T-helper 9 cell (primary cell): ENCODE measurements around the gene NAP1L5.

ENCODE experiments used
- DNase-seq: peaks from one replicate; pipeline ENCODE4 v3.0.0-alpha.2; 2020

The NAP1L5 gene

GRCh38 chr4:88720451-88721428 lies 23.1 kb upstream of the NAP1L5 start:
- no peak for DNase-seq

GRCh38 chr4:88719381-88719780 lies 21.8 kb upstream of the NAP1L5 start:
- no peak for DNase-seq

- no peak for DNase-seq
Observed at GRCh38 chr4:88718098-88718497, 20.5 kb upstream of the NAP1L5 start.

DNA sequence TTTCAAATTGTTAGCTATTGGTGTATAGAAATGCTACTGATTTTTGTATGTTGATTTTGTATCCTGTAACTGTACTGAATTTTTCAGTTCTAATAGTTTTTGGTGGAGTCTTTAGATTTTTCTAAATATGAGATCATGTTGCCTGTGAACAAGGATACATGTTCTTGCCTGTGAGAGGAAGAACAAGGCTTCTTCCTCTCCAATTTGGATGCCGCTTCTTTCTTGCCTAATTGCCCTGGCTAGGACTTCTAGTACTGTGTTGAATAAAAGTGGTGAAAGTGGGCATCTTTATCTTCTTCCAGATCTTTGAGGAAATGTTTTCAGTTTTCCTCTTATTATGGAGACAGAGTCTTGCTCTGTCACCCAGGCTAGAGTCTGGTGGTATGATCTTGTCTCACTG lies 16.2 kb upstream of the NAP1L5 start:
- no peak for DNase-seq

GRCh38 chr4:88709989-88710388 lies 12.4 kb upstream of the NAP1L5 start:
- no peak for DNase-seq

DNA sequence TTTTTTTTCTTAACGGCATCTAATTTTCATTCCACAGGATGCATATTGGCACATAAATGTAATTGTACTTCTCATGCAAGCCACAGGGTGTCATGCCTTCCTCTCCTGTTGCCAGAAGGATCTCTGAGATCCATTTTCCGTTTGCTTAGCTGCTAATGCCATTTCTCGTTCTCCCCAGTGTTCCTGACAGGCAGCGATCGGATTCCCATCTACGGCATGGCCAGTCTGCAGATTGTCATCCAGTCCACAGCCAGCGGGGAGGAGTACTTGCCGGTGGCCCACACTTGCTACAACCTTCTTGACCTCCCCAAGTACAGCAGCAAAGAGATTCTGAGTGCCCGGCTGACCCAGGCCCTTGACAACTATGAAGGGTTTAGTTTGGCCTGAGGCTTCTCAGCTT lies 8.9 kb upstream of the NAP1L5 start:
- DNase-seq, result no peak

DNA sequence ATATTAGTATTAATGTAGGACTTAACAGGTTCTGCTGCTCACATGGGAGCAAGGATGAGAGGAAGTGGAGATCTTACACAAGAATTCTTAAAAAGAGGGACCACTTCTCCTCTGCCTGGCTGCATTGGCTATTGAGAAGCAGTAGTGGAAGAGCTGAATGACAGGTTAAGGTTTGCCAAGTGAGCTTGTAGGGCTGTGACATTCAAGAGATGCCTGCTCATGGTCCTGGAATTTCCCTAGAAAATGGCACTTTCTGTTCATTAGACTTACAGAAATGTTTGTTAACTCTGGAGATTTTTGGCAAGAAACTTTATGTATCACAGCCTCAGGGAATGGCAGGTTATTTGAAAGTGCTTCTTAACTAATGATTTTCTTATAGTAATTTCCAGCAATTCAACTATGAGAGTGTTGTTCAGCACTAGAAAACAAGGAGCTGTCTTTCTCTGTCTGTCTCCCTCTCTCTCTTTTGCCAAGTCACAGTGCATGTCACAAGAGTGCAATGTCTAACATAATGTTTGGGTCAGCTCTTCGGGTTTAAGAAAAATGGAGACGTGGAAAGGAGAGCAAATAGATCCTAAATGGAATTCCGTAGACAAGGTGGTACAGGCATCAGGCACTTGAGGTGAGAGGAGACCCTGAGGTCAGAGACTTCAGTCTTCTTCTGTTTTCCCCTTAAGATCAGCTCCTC lies 8.3 kb upstream of the NAP1L5 start:
- DNase-seq, result no peak

DNA sequence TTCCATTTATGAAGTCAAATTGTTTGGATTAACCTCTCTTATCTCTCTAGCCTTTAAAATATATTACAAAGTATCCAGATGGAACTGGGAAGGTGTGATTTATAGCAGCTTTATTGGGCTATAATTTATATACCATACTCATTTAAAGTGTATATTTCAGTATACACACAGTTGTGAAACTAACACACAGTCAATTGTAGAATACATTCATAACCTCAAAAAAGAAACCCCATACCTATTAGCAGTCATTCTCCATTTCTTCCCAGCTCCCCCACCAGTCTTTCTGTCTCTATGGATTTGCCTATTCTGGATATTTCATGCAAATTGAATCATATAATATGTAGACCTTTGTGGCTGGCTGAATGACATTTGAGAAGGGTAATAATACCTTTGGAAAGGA lies 7.6 kb upstream of the NAP1L5 start:
- no peak for DNase-seq

DNA sequence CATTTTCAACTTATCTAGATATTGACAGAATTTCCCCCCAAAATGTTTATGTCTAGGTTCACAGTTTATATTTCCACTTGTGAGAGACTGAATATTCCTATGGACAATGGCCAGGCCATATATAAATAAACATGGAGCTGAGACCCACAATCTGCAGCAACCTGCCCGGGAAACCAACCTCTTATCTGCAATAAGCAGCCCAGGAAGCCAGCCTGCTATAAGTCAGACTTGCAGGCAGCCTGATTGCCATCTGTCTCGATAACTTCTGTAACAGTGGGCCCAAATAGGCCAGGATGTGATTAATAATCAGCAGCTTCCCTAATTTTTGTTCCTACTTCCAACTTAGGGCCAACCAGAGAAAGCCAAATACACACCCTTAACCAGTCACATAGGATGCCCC lies 5.2 kb upstream of the NAP1L5 start:
- DNase-seq, result no peak

DNA sequence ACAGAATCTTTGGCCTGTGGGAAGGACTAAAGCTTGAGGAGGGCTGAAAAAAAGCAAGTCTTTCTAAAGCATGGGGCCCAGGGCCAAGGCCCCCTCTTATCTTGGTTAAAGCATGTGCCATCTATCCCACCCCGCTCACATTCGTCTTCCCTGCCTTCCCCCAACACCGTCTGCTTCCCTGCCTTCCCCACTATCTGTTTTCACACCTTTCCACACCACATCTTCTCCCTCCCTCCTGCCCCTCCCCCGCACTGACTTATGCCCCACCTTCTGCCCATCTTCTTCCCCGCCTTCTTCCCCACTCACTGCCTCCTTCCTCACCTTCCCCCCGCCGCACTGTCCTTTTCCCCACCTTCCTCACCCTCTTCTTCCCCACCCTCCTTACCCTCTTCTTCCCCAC lies 890 bp upstream of the NAP1L5 start:
- no peak for DNase-seq

- DNase-seq, result no peak
Observed at GRCh38 chr4:88697141-88697540, 488 bp downstream of the NAP1L5 start.

DNA sequence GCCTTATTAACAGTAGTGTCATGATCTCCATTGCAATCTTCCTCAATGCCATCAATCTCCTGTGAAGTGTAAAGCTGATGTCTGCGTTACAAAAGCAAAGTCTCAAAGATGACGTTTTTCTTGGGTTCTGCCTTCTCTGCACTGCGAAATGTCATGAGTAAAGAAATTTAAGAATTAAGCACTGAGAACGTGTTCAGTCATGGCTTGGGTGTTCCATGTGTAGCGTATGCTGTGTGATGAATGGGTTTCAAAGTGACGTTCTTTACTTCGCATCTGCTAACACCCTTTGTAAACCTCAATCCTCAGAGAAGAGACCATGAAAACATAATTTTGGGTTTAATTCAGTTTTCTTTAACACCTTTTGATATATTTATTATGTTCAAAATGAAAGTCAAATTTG lies 999 bp downstream of the NAP1L5 start:
- DNase-seq, result no peak

- no peak for DNase-seq
Observed at GRCh38 chr4:88693792-88694191, 3.8 kb downstream of the NAP1L5 start.

DNA sequence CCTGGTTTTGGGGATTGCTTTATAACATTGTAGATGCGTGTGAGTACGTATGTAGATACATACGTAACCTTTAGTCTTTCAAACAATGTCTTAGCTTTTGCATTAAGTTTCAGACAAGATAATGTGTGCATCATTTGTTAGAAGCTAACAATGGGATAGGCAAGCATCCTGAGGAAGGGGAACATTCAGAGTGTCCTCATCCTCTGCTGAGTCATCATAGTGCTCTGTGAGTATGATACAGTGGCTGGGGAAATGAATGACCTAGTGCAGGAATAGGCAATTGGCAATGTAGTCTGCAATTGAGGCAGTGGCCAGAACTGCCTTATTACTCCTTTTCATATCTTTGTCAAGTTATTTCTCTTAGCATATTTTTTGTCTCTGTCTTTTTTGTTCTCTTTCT lies 7.3 kb downstream of the NAP1L5 start:
- no peak for DNase-seq

DNA sequence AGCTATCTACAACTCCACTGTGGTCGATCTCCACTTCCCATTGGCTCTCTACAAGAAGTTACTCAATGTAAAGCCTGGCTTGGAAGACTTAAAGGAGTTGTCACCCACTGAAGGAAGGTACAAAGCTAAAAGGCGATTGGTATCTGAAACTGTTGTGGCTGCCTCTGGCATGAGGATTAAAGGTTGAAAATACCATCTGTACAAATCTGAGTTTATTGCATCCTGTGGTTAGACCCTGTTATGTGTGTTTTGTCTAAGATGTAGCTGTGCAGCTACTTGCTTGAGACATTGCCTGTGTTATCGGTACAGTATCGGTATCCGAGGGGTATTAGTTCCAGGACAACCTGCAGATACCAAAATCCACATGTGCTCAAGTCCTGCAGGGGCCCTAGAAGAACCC lies 16.4 kb downstream of the NAP1L5 start:
- DNase-seq, result no peak

GRCh38 chr4:88675543-88675942 lies 22.1 kb downstream of the NAP1L5 start:
- DNase-seq, result no peak

DNA sequence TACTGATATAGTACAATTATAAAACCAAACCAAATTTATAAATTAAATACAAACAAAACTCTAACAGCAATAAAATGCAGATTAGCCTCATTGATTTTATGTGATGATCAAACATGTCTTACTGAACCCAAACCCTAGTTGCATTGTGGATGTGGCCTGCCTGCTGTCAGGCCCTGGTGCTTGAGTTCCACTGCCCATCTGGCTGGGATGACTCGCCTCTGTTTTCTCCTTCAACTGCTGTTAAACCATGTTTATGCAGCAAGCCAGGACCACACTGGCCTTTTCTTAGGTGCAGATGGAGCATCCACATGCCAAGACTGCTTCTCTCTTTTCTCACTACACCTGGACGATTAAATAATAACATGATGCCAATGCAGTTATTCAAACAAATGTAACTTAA lies 22.6 kb downstream of the NAP1L5 start:
- DNase-seq, result no peak

DNA sequence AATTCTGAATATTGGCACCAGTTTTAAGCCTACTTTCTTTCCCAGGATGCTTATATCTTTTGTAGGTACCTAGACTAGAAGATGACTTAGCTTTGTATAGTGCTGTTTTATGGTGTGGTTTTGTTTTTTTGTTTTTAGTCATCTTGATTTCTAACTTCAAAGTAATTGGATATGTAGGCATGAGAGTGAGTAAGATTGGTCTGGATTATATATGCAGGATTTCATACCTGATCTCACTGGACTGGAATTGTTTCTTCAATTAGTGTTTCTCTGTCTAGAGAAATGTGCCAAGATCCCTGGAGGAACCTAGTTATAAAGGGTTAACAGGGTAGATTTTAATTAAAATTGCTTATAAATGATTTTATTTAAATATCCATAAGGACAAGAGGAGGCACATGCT lies 23.1 kb downstream of the NAP1L5 start:
- no peak for DNase-seq

DNA sequence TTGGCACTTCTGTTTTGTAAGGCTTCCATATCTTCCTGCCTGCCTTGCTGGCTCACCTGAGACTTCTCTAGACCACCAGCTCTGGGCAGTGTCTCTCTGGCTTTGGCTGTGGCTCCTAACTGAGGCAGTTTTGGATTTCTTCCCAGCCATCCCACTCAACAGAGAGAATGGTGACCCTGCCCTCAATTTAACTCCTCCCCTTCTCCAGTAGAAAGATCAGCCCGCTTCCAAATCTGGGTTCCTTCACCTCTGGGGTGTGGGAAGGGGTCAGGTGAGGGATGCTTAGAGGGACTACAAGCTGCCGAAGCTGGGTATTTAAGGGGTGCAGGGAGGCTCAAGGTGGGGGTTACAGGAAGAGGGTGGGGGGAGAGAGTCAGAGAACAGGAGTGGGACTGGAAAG lies 23.7 kb downstream of the NAP1L5 start:
- DNase-seq, result no peak

GRCh38 chr4:88672987-88673386 lies 24.6 kb downstream of the NAP1L5 start:
- no peak for DNase-seq

DNA sequence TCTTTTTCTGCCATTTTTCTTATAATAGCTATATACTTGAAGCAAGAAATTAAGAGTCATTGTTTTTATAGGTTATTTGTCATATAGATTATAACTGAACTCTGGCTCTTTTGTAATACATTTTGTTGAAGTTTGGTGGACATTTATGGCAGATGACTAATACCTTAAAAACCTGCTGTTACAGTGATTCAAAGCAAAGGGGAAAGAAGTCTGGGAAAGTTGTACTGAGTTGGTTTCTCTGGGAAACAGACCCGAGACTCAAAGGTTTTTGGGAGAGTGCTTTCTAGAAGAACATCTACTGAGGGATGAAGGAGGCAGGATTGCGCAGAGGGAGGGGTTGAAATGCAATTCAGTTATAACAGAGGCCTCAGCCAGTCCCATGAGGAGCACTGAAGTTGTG lies 35.9 kb downstream of the NAP1L5 start:
- no peak for DNase-seq

DNA sequence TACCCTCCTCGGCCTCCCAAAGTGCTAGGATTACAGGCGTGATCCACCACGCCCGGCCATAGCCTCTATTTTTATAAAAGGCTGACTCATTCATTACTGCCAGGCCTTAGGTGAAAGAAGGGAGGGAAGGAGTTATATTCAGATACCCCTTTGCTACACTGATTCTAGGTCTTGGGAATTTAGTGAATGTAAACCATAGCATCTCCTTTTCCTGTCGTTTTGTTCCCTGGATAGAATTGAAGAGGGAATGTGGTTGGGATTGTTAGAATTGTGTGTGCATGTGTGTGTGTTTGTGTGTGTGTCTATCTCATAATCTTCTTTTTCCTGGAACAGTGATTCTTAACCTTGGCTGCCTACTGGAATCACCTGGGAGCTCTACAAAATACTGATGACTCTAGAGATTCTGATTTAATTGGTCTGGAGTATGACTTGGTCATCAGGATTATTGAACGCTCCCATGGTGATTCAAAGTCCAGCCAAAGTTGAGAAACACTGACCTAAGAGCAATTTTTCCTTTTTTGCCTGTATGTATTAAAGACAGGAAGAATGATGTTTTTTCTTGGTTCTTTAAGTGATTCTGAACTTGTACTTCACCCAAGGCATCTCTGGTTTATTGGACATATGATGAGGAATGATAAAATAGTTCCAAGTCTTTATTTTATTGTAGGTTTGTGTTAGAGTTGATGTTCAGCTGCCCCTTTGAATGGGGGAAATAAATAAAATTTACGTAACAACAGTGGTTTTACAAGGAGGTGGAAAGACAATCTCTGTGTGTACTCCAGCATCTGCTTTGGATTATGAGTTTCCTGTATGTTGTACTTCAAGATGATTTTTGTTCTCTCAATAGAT lies 37.0 kb downstream of the NAP1L5 start:
- no peak for DNase-seq

DNA sequence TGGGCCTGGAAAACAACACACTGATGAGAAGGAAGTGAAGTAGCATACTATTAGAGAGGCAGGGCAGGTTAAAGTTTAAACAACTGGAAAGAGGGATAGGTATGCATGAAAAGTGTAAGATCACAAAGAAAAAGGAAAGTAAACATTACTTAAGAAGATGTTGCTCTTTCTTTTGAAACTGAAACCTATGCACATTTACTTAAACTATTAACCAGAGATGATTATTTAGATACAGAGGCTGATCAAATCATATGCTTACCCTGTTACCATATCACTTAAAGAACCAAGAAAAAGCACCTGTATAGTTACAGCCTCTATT lies 37.8 kb downstream of the NAP1L5 start:
- DNase-seq, result no peak
